ENCODE results near the gene NDRG2.

NDRG2 gene

DNA sequence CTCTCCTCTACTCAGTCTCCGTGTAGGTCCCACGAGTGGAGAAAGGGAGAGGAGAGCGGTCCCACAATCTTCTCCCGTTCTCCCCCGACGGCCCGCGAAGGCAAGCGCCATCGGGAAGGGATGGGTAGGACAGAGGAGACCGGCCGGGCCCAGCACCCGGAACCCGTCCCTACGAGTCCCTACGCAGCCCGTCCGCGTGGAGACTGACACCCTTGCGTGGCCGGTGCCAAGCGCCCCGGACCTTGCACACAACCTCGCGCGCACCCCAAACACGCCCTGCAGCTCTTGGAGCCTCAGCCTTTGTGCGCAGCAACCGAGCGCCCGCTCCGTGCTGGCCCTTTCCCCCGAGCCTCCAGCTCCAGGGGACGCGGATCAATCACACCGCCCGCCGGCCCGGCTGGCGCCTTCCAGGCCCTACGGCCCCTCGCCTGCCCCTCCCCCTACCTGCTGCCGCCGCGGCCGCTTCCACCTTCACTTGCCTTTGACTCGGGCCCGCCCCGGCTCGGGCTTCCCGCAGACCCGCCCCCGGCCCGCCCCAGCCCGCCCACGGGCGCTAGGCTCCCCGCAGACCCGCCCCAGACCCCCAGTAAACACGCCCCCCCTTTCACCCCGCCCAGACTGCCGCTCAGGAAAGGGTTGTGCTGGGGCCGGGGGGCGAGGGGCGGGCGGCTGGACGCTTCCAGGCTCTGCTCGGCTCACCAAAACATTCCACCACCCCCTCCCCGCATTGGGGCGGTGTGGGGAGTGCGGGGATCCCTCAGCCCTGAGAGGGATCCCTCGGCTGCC is at the start of gene NDRG2:
TSS of gene NDRG2 (minus strand) at position 477 of the 786 bp plus-strand sequence. CDS start 1,746 bp downstream, outside the sequence.
- peak; percentile 68 for DNase-seq

DNA sequence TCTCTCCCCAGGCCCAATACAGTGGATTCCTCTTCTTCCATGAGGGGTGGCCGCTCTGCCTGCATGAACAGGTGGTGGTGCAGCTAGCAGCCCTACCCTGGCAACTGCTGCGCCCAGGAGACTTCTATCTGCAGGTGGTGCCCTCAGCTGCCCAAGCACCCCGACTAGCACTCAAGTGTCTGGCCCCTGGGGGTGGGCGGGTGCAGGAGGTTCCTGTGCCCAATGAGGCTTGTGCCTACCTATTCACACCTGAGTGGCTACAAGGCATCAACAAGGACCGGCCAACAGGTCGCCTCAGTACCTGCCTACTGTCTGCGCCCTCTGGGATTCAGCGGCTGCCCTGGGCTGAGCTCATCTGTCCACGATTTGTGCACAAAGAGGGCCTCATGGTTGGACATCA is 49.1 kb upstream of the NDRG2 start:
- no peak for DNase-seq

GRCh38 chr14:21072781-21073339 is 48.0 kb upstream of the NDRG2 start:
- no peak for DNase-seq

- no peak for DNase-seq
Observed at GRCh38 chr14:21072031-21072473, 47.2 kb upstream of the NDRG2 start.

- DNase-seq, result no peak
Observed at GRCh38 chr14:21071225-21072030, 46.6 kb upstream of the NDRG2 start.

DNA sequence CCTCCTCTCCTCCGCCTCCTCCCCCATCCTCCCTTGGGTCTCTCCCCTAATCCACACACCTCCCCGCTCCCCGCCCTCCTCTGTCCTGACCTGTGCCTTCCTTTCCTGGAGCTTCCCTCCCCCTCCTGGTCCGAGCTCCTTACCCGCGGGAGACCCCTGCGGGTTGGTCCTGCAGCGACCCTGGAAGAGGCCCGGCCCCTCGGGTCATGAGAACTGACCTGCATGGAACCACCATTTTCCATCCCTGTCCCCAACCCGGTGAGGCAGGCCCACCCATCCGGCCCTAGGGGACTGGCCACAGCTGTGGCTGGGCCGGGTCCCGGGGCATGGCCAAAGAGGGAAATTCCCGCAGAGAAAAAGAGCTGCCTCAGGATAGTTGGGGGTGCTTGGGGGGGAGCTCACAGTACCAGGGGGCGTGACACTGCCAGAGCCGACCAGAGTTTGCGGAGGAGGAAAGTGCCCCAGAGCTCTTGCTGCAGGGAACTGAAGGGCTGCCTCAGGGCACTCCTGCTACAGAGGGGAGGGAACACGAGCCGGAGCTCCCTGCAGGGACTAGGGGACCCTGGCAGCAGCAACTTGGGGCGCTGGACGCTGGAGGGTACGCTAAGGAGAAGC is 45.9 kb upstream of the NDRG2 start:
- DNase-seq, result no peak

DNA sequence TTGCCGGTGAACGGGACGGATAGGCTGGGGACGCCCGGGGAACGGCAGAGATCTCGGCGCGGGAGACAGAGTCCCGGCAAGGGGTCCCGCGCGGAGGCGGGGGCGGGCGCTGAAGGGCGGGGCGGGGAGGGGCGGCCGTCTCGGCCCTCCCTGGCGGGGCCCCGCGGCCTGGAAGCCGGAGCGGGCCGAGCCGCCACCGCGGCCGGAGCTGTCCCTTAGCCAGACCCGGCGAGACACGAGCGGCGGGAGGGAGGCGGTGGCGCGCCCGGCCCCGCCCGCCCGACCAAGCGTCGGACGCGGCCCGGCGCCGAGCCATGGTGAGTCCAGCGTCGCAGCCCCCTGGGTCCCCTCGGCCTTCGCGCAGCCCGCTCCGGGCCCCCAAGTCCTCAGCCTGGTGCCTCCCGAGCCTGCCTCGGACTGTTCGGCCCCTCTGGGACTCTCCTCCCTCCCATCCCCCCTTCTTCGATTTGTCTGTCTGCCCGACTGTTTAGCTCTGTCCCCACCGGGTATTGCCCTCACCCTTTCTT is 45.3 kb upstream of the NDRG2 start, which contains the start of gene ARHGEF40:
TSS of gene ARHGEF40 (plus strand) at position 222 of the 527 bp plus-strand sequence. CDS start at position 315, 93 bp downstream.
- no peak for DNase-seq

- DNase-seq, result no peak
Observed at GRCh38 chr14:21069388-21070082, 44.7 kb upstream of the NDRG2 start.

- no peak for DNase-seq
Observed at GRCh38 chr14:21068521-21069387, 43.9 kb upstream of the NDRG2 start.

DNA sequence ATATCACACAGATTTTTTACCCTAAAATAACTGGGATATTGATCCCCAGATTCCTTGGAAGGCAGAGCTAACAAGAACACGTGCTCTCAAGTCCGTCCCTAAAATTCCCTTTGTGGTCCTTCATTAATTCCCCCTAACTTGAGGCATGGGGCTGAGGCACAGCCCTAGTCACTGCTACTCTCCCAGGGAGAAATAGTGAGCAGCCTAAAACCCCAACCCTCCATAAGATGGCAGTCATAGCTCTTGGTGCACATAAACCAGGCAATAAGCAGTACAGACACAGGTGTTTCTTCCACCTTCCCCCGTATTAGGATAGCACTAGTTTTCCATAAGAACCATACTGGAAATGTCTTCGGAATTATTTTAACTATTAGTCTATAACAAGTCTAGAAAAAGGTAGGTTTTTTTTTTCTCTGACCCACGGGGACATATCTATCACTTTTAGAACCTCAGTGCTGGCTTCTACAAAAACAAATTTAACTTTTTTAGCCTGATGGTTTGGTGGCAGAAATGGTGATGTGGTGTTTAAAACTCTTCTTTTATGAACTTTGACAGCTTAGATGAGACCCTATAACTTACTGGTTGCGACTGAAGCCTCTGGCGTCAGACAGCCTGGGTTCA is 42.1 kb upstream of the NDRG2 start:
- DNase-seq, result no peak

GRCh38 chr14:21063479-21063878 is 38.6 kb upstream of the NDRG2 start:
- DNase-seq, result no peak

DNA sequence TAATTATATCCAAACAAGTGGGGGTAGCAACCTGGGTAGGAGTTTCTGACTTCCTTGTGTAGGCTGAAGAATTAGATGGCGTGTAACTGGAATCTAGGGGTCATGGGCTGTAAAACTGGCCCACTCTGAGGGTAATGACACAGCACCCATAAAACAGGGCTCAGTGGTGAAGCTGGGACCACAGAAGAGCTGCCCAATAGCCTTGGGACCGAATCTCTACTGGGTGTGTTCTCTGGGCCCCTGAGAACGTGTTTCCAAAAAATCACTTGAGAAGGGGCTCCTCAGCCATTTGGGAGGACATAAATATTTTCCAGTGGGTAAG is 36.4 kb upstream of the NDRG2 start:
- DNase-seq, result no peak

GRCh38 chr14:21060614-21061346 is 35.9 kb upstream of the NDRG2 start:
- DNase-seq, result no peak

DNA sequence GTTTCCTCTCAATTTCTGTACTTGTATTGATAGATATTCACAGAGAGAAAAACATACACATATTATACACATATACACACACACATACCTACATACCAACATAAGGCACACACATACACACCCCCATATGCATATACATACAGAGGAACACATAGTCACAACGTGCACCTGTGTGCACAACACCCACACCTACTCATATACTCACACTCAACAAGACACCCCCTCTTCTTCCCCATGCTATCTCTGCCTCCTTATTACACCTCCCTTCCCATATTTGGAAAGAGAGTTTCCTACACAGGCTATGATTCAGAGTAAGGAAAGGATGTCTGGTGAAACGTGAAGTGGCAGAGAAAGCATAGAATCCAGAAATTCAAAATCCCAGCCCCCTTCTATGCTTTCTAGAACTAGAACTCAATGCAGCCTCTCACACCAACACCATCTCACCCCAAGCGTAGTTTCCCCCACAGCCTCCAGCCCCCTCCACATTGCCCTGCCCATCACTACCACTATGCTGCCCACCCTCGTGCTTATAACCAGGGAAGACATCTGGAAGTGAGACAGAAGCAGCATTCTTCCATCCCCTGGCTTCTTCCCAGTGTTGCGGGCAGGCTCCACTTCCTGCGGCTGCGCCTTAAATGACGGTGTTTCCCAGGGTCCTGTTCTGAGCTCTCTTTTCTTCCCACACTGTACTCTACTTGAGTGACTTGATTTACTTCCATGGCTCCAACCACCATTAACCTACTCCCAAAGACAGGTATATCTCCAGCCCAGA is 35.2 kb upstream of the NDRG2 start:
- DNase-seq, result no peak

GRCh38 chr14:21058903-21059302 is 34.0 kb upstream of the NDRG2 start:
- no peak for DNase-seq

- DNase-seq, result no peak
Observed at GRCh38 chr14:21057803-21058675, 33.2 kb upstream of the NDRG2 start, which contains the start of gene RNASE8. RNASE8 (plus strand) TSS chr14:21057822; CDS start chr14:21057893, 71 bp downstream.

DNA sequence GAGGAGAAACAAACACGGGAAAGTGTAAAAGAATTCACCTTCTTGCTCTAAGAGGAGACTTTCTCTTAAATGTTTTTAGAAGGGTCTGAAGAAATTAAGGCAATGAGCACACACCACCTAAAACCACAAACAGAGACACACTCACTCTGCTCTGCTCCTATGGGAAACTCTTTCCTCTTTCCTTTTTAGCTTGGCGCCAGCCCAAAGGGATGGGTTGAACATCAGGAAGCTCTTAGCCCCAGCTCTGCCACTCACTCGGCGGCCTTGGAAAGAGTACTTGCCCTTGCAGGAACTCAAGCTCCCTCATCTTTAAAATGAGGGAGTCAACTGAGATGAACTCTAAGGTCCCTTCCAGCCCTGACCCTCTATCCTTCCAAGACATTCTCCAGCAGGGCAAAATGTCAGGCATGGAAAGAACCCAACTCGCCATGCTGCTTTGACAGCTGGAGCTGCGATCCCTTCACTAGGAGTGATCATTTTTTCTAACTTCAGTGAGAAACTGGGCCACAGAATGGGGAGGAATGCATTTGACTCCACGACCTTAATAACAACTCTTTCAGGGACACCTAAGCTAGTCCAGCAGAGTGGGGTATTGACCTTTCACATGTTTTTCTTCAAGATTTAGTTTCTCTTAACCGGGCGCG is 31.8 kb upstream of the NDRG2 start:
- no peak for DNase-seq

Data from activated CD4-positive, CD25-positive, alpha-beta regulatory T cell treated with anti-CD3 and anti-CD28 coated beads, Interleukin-2, amount 50 U/mL, for 72 hours (primary cell).